A673 (cell line): ENCODE measurements around the gene APOL6.

Experiments used
- EZH2 ChIP-seq: fragments of 200-600 bp; sonication (generic); IDR thresholded peaks from 2 replicates; pipeline ENCODE4 v1.6.1; 2017; ENCODE audit warnings: borderline replicate concordance, low read depth, mild to moderate bottlenecking, mixed read lengths, antibody characterized with exemption, low read length; ENCODE audit not compliant: poor library complexity, severe bottlenecking
- TF ChIP-seq, protein P1 (sequence below): fragments of 300-800, 200-600 bp; sonication (generic); conservative IDR thresholded peaks from 2 replicates; pipeline ENCODE4 v1.5.1; 2017; ENCODE audit warnings: low read depth, mild to moderate bottlenecking, antibody characterized with exemption, low read length, moderate library complexity, mixed read lengths

DNA sequence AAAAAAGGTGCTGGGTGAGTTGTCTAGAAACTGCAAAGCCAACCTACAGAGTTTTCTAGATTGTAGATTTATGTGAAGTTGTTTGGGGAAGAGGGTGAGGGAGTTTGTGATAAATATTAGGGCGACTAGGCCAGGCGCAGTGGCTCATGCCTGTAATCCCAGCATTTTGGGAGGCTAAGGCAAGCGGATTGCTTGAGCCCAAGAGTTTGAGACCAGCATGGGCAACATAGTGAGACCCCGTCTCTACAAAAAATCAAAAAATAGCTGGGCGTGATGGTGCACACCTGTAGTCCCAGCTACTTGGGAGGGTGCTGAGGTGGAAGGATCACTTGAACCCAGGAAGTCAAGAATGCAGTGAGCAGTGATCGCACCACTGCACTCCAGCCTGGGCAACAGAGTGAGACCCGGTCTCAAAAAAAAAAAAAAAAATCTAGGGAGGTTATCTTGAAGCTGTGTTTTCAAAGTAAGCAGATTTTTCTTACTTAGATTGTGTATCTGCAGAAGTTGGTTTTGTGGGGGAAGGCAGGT lies 844 bp downstream of the APOL6 start:
- TF ChIP-seq, protein P1, sequence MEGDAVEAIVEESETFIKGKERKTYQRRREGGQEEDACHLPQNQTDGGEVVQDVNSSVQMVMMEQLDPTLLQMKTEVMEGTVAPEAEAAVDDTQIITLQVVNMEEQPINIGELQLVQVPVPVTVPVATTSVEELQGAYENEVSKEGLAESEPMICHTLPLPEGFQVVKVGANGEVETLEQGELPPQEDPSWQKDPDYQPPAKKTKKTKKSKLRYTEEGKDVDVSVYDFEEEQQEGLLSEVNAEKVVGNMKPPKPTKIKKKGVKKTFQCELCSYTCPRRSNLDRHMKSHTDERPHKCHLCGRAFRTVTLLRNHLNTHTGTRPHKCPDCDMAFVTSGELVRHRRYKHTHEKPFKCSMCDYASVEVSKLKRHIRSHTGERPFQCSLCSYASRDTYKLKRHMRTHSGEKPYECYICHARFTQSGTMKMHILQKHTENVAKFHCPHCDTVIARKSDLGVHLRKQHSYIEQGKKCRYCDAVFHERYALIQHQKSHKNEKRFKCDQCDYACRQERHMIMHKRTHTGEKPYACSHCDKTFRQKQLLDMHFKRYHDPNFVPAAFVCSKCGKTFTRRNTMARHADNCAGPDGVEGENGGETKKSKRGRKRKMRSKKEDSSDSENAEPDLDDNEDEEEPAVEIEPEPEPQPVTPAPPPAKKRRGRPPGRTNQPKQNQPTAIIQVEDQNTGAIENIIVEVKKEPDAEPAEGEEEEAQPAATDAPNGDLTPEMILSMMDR, result no peak
- no peak for TF ChIP-seq EZH2
